Activated T-helper 1 cell treated with anti-CD3 and anti-CD28 coated beads, Interleukin-2, amount 50 U/mL, for 16 hours (primary cell): ENCODE measurements around the gene ANKRD55.
"Not testable (repeated sequence)": the region's sequence is repeated elsewhere in the genome, so short reads cannot be mapped to it uniquely, and the experiment has no call there.

ENCODE experiments used
- DNase-seq, 2 donors: peaks; one replicate each; pipeline ENCODE4 v3.0.0-alpha.2; 2020; ENCODE audit warnings: low read depth in 1 of 2, low spot score in 1 of 2

Gene ANKRD55

GRCh38 chr5:56110646-56111403 is 122.3 kb downstream of the ANKRD55 start:
- no peak for DNase-seq

- no peak for DNase-seq
Observed at GRCh38 chr5:56108246-56108645, 124.9 kb downstream of the ANKRD55 start.

DNA sequence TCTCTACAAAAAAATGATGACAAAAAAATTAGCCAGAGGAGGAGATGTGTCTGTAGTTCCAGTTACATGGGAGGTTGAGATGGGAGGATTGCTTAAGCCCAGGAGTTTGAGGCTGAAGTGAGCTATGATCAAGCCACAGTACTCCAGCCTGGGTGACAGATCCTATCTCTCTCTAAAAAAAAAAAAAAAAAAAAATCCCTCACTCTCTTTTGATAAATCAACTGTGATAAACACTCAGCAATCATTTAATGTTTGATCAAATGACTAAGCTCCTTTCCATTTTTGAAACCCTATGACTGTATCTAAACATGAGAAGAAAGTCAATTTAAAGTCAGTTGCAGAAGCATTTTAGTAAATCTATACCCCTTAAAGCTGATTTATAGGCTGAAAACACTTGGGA is 126.3 kb downstream of the ANKRD55 start:
- DNase-seq: no peak

DNA sequence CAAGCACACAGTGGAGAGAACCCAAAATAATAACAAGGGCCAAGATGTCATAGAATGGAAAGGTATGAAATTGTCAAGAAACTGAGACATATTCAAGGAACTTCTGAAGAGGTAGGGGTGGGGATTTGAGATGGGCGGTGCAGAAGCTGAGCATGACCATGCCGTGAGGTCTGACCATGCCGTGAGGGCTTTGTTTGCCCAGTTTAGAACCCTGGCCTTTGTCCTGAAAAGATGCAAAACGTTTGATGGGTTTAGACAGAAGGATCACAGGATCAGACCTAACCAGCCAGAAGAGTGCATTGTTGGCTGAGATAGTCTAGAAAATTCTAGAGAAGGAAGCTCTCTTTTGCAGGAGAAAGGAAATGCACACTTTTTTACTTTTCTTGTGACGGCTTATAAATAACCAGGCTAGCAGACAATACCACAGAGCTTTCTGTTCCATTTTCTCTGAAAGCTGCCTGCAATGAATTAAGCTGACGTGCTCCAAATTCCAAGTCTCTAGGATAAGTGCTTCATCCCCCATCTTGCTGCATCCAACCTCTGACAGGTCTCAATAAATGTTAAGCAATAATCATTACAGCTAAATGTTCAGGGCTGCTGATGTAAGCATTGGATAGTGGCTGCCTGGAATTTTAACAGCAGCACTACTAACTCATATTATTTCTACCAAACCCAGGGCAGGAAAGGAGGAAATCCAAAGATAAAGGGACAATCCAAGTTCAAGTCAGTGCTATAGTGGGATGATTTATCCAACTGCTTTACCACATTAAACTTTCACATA is 127.4 kb downstream of the ANKRD55 start:
- DNase-seq: no peak

DNA sequence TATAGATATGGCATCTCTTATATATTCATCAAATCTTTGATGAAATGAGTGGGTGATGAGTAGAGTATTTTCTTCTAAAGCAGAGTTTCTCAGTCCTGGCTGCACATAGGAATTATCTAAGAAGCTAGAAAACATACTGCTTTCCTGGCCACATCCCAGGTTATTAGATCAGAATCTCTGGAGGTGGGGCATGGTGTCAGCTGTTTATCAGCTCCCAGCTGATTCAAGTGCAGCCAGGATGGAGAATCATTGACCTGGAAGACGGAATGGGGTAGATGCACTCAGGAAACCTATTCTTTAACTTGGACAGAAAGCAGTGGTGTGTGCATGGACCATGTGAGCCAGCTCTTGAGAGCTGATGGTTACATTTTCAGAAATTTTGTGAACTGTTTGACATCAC is 130.2 kb downstream of the ANKRD55 start:
- no peak for DNase-seq

GRCh38 chr5:56102207-56102606 is 130.9 kb downstream of the ANKRD55 start:
- DNase-seq: not testable (repeated sequence)

DNA sequence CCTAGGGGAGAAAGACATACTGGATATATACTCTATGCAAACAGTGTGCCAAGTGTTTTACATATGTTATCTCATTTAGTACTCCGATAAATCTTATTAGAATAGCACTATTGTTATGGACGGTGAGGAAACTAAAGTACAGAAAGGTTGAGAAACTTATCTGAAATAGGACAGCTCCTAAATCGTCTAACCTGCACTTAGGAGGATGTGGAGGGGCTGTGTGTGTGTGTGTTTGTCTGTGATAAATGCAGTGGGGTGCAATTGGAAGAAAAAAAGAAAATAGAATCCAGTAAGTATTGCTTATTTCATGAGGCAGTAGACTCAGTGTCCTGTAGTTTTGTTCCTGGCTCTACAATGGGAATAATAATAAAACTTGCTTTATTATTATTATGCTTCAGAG is 131.9 kb downstream of the ANKRD55 start:
- no peak for DNase-seq

DNA sequence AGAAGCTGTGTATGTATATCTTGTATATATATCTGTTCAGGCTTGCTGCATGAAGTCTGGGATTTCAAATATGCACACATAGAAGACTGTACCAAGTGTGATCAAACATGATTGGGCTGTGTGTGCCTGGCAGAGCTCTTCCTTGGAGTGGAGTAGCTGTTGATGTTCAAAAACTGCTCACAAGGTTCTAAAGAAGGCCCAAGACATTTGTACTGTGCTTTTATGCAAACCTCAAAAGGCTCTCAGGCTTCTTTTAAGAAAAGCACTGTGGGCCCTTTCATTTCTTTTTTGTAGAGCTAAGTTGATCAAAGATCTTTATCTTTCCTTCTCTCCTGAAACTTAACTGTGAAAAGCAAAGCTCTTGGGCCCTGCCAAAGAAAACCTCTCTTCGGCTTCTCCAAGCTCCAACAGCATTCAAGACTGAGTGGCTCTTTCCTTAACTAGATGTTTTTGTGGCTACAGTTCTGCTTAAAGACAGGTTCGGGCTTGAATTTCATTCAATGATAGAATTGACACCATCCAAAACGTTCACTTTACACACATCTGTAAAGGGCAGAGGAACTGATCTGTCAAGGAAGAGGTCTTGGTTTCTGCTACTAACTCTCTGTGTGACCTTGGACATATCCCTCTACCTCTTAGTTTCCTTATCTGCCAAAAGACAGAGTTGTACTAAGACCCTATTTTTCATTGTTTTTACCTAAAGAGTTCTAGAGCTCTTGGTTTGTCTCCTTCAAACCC is 132.5 kb downstream of the ANKRD55 start:
- no peak for DNase-seq

DNA sequence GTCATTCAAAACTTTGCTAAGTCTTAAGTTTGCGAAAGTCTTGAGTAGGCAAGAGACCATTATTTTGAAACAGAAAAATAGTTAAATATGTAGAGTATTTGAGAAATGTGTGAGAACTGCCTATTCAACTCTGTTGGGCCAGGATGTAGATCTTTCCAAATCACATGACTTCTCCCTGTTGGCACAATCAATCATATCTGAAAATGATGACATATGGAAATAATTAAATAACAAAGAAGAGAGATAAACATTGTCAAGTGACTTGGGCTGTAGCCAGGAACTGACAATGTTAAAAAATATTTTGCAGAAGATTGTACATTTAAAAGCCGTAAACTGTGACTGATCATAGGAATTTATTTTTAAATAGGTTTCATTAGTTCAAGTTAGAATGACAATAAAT is 133.8 kb downstream of the ANKRD55 start:
- DNase-seq: no peak

DNA sequence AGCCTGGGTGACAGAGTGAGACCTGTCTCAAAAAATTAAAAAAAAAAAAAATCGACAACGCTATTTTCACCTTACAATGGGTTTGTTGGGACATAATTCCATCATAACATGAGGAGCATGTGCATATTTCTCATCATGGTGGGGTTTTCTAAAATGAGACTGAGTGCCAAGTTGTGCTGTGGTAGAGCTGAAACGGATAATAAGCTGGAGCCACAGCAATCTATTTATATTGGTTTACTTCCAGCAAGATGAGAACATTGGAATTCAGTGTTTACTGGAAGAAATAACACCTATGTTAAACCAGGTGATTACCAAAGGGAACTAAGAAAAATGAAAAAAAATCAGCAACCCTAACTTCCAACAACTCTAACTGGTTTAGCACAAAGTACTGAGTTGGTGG is 136.1 kb downstream of the ANKRD55 start:
- DNase-seq: no peak

GRCh38 chr5:56095579-56096102 is 137.5 kb downstream of the ANKRD55 start:
- no peak for DNase-seq

DNA sequence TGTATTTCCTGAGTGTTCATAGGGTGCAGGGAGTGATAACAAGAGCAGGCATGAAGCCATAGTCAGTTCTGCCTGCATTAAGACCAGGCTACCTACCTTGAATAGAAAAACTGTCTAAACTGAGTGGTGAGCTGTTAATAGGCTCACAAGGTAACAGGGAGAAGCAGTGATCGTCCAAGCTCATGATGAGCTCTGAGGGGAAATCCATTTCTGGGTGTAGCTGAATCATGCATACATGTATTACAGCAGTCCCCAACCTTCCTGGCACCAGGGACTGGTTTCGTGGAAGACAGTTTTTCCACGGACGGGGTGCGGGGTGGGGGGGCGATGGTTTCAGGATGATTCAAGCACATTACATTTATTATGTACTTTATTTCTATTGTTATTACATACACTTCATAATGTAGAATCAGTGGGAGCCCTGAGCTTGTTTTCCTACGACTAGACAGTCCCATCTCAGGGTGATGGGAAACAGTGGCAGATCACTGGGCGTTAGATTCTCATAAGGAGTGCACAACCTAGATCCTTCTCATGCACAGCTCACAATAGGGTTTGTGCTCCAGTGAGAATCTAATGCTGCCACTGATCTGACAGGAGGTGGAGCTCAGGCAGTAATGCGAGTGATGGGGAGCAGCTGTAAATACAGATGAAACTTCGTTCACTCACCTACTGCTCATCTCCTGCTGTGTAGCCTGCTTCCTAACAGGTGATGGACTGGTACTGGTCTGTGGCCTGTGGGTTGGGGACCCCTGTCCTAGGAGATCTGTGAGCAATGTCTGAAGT is 138.4 kb downstream of the ANKRD55 start:
- DNase-seq: peak in 1 of 2 donors; percentile 17

DNA sequence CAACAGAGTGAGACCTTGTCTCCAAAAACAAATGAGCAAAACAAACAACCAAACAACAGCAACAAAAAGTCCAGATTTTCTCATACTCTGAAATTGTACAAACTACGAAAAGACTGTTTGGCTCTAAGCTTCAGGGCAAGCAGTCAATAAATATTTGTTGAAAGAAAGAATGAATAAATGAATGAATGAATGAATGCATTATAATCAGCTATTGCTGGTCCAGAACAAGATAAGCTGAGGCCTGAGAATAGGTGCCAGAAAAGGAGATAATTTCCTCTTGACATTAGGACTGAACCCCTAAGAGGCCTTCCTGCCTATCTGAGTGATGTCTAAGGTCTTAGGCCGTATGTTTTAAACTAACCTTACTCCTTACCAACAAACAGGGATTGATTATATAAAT is 139.2 kb downstream of the ANKRD55 start:
- no peak for DNase-seq

DNA sequence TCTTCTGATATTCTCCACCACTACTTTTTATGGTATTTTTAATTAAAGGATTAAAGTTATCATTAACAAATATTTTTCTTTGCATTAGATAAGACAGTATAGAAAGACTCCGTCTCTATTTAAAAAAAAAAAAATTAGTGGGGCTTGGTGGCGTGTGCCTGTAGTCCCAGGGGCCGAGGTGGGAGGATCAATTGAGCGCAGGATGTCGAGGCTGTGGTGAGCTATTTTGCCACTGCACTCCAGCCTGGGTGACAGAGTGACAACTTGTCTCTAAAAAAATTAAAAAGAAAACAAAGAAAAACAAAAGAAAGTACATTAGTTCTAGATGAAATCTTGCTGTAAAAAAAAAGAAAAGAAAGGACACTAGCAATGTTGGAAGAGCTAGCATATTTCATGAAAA is 141.0 kb downstream of the ANKRD55 start:
- no peak for DNase-seq

GRCh38 chr5:56091664-56092063 is 141.5 kb downstream of the ANKRD55 start:
- DNase-seq: no peak

- no peak for DNase-seq
Observed at GRCh38 chr5:56090793-56091460, 142.2 kb downstream of the ANKRD55 start.

GRCh38 chr5:56088967-56089829 is 143.9 kb downstream of the ANKRD55 start:
- DNase-seq: no peak

DNA sequence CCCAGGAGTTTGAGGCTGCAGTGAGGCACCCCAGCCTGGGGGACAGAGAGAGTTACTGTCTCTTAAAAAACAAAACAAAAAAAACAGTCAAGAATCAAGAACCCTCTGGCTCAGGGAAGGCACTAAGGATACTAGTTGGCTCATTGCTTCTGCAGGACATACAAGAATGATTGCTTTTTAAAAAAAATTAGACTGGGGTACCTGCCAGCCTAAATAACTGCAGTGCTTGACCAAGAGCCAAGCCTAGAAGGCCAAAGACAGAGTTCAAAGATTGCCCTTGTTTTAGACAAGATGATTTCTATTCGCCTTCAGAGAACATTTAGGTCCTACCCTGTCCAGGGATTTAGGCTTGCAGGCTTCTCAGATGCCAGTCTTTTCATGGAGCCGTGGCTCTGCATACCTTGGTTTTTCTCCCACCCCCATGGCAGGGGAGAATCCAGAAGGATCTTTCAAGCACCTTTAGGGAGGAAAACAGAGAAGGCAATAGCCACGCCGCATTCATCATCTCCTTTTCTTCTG is 144.6 kb downstream of the ANKRD55 start:
- DNase-seq: no peak

- no peak for DNase-seq
Observed at GRCh38 chr5:56085193-56085592, 147.9 kb downstream of the ANKRD55 start.
